Upper lobe of left lung (tissue), 4 donors: ENCODE measurements around the gene BDKRB1.

Source experiments
- CTCF ChIP-seq, 6 experiments: fragments of 450-650 bp in 4 of 6; fragments of 200-600 bp in 2 of 6; sonication (generic) in 2 of 6; IDR thresholded peaks; one replicate each; pipeline ENCODE4 v1.5.1; 2016 to 2019; ENCODE audit warnings: antibody characterized with exemption in 6 of 6
- POLR2A ChIP-seq, 4 donors: fragments of 450-650 bp; IDR thresholded peaks; one replicate each; pipeline ENCODE4 v1.5.1; 2016 to 2017; ENCODE audit warnings: antibody characterized with exemption in 4 of 4, mild to moderate bottlenecking in 2 of 4
- POLR2AphosphoS5 ChIP-seq, 2 donors: sonication (generic); formaldehyde crosslinking; IDR thresholded peaks; one replicate each; pipeline ENCODE4 v1.5.1; 2017; ENCODE audit warnings: antibody characterized with exemption in 2 of 2

- TF ChIP-seq CTCF (IDR thresholded peaks at IDR 0.05) (peak; percentile 76 to 93 (median 82)), POLR2AphosphoS5 (IDR thresholded peaks at IDR 0.05) (no peak), POLR2A (IDR thresholded peaks at IDR 0.05) (no peak)
These were observed 19.4 kb downstream of the BDKRB1 start for GRCh38 chr14:96275177-96276112.
